Heart left ventricle (tissue), 13 donors: ENCODE results near the gene PRM2.

Experiments used
- CTCF ChIP-seq, 12 donors: fragments of 200-600 bp; sonication (generic) in 4 of 12; IDR thresholded peaks; one replicate each; pipeline versions ENCODE4 v1.5.0 to v1.8.0; 2018 to 2022; ENCODE audit warnings: antibody characterized with exemption in 12 of 12, mild to moderate bottlenecking in 5 of 12
- POLR2A ChIP-seq, 2 donors: fragments of 450-650 bp; IDR thresholded peaks; one replicate each; pipeline ENCODE4 v1.6.1; 2017; ENCODE audit warnings: antibody characterized with exemption in 2 of 2, mild to moderate bottlenecking in 2 of 2, moderate library complexity in 2 of 2
- donor health status: ischemic (EF 13 %, LVEDD 7.1; RV severe dilation, severe dysfunction).
- donor health status: DM: no; HTN: yes; CAD: no.
- donor health status: DM: no; HTN: no; CAD: no.
- donor health status: ischemic (EF 25% LVEDD 6.9; RV normal size, moderate dysfunction).
- donor health status: ischemic (EF 25% LVEDD 5.7; RV mildly dilated, moderate dysfunction).
- donor health status: ischemic (EF 35%, LVEDD 5.7; RV mildly dilated, moderate dysfunction).
- donor health status: nonischemic (EF 11% LVEDD 7.7; RV severe dilation, severe dysfunction).
- donor health status: DM: yes; HTN: yes; CAD: no.
- donor health status: PGD.
- donor health status: ischemic (EF 29% LVEDD 5.4; RV normal size, mild dysfunction).
- donor health status: nonischemic (EF 23%, LVEDD 6.1; RV moderate dilation, normal function).

- no peak for TF ChIP-seq CTCF (IDR thresholded peaks at IDR 0.05)
- no peak for TF ChIP-seq POLR2A (IDR thresholded peaks at IDR 0.05)
Measured at GRCh38 chr16:11320170-11320569, 43.9 kb upstream of the PRM2 start.
